ENCODE data around the gene PRR30. TPM values are rescaled to one million over a fixed set of nuclear protein-coding genes. Genes with fewer than 3 reads are reported as not detected.
"Not testable (repeated sequence)": the region's sequence is repeated elsewhere in the genome, so short reads cannot be mapped to it uniquely, and the experiment has no call there.

The PRR30 gene
- total RNA-seq, 4 donors from 2014 or later, result not detected

- no peak for TF ChIP-seq POLR2A (IDR thresholded peaks at IDR 0.05)
- no peak for TF ChIP-seq EP300 (IDR thresholded peaks at IDR 0.05)
- no peak for TF ChIP-seq POLR2AphosphoS5 (IDR thresholded peaks at IDR 0.05)
- TF ChIP-seq CTCF (IDR thresholded peaks at IDR 0.05), result no peak
Observed at GRCh38 chr2:27178469-27178868, 39.3 kb upstream of the PRR30 start.

GRCh38 chr2:27177441-27178351, 38.5 kb upstream of the PRR30 start:
- DNase-seq (ENCODE audit: low spot score in 2 of 2), result peak in 1 of 2 donors; percentile 34
- no peak for TF ChIP-seq POLR2AphosphoS5 (IDR thresholded peaks at IDR 0.05)
- no peak for TF ChIP-seq POLR2A (IDR thresholded peaks at IDR 0.05)
- TF ChIP-seq CTCF (IDR thresholded peaks at IDR 0.05), result no peak
- TF ChIP-seq EP300 (IDR thresholded peaks at IDR 0.05), result no peak
- Histone ChIP-seq H3K4me3 (no peak overlapping the region), H3K27ac (no peak overlapping the region), H3K9me3 (no peaks in the 10 kb centered on the region), H3K4me1 (peaks cover 7% of the 10 kb centered on the region), H3K27me3 (peaks cover 18% of the 10 kb centered on the region), H3K36me3 (no peaks in the 10 kb centered on the region)
- 75% methylated on average over 15 of the region's 15 CpGs for WGBS

More at GRCh38 chr2:27178469-27178868, 39.3 kb upstream of the PRR30 start:
- DNase-seq (ENCODE audit: low spot score in 2 of 2), result peak in 1 of 2 donors; percentile 7
- Histone ChIP-seq H3K4me1 (peaks cover 13% of the 10 kb centered on the region), H3K27ac (no peak overlapping the region), H3K9me3 (no peaks in the 10 kb centered on the region), H3K36me3 (no peaks in the 10 kb centered on the region), H3K4me3 (no peak overlapping the region), H3K27me3 (peaks cover 11% of the 10 kb centered on the region)
- 90% methylated on average over 3 of the region's 3 CpGs for WGBS

GRCh38 chr2:27175781-27176180, 36.6 kb upstream of the PRR30 start:
- not testable (repeated sequence) for H3K4me1 ChIP-seq, H3K9me3 ChIP-seq, H3K27ac ChIP-seq, H3K4me3 ChIP-seq, H3K36me3 ChIP-seq
- H3K27me3 ChIP-seq, result peaks cover 21% of the 10 kb centered on the region
- DNase-seq (ENCODE audit: low spot score in 2 of 2), result peak in 1 of 2 donors; percentile 10
- WGBS, result 97% methylated on average over 4 of the region's 4 CpGs

GRCh38 chr2:27175330-27175729, 36.1 kb upstream of the PRR30 start:
- Histone ChIP-seq H3K27ac (no peak overlapping the region), H3K4me1 (peaks cover 6% of the 10 kb centered on the region), H3K9me3 (no peaks in the 10 kb centered on the region), H3K27me3 (peaks cover 21% of the 10 kb centered on the region), H3K36me3 (no peaks in the 10 kb centered on the region), H3K4me3 (no peak overlapping the region)
- TF ChIP-seq EP300 (IDR thresholded peaks at IDR 0.05), result no peak
- no peak for TF ChIP-seq CTCF (IDR thresholded peaks at IDR 0.05)
- no peak for TF ChIP-seq POLR2AphosphoS5 (IDR thresholded peaks at IDR 0.05)
- no peak for TF ChIP-seq POLR2A (IDR thresholded peaks at IDR 0.05)
- DNase-seq (ENCODE audit: low spot score in 2 of 2), result peak in 1 of 2 donors; percentile 56
- 66% methylated on average over 8 of the region's 8 CpGs for WGBS

- H3K9me3 ChIP-seq, result no peaks in the 10 kb centered on the region
- TF ChIP-seq POLR2AphosphoS5 (IDR thresholded peaks at IDR 0.05) (no peak), POLR2A (IDR thresholded peaks at IDR 0.05) (no peak), CTCF (IDR thresholded peaks at IDR 0.05) (no peak), EP300 (IDR thresholded peaks at IDR 0.05) (no peak)
- H3K4me1 ChIP-seq, result peaks cover 3% of the 10 kb centered on the region
- peaks cover 21% of the 10 kb centered on the region for H3K27me3 ChIP-seq
- 64% methylated on average over 6 of the region's 6 CpGs for WGBS
- no peak overlapping the region for H3K4me3 ChIP-seq
- H3K27ac ChIP-seq, result no peak overlapping the region
- DNase-seq (ENCODE audit: low spot score in 2 of 2), result peak in 1 of 2 donors; percentile 18
- no peaks in the 10 kb centered on the region for H3K36me3 ChIP-seq
Observed at GRCh38 chr2:27174638-27175037, 35.4 kb upstream of the PRR30 start.
